ENCODE measurements around the gene PTP4A2.
"Not testable (repeated sequence)": the region's sequence is repeated elsewhere in the genome, so short reads cannot be mapped to it uniquely, and the experiment has no call there.

The PTP4A2 gene

DNA sequence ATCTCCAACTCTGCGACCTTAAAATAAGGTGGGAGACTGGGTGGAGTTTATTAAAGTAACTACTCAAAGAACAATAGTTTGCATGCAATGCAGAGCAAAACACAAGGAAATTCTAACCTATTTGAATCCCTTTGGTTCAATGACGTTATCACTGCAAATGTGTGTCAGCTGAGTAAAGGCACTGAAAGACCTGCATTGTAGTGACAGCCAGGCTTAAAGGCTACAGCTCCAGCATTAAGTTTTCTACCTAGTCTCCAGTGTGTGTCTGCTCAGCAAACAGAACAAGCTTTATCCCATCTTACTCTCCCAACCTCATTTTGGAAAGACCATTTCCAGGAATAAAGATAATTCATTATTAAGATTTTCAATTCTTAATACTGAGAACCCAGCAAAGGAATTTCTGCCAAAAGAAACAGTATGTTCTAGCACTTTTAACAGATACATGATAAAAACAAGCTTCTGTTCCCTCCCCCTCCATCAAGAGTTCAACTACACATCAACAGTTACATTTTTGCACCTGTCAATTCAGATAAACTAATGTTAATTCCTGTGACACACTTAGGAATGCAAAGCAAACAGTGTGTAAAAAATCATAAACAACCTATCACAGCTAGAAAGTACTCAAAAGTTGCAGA lies 14.2 kb downstream of the PTP4A2 start:
- DNase-seq: no peak

DNA sequence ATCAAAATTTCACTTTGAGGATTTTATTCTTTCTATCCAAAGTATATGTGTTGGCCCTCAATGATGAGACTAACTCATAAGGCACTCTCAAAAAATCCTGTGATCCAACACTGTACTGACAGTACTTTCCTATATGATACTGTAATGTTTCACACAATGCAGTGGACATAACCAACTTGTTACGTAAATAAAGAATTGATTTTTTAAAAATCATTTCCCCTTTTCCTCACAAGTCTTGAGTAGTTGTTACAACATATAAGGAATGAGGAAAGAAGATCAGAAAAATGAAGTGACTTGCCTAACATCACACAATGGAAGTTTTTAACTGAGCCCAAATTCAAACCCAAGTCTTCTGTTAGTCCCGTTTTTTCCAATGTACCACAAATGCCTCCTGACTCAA lies 17.2 kb downstream of the PTP4A2 start:
- DNase-seq: no peak

DNA sequence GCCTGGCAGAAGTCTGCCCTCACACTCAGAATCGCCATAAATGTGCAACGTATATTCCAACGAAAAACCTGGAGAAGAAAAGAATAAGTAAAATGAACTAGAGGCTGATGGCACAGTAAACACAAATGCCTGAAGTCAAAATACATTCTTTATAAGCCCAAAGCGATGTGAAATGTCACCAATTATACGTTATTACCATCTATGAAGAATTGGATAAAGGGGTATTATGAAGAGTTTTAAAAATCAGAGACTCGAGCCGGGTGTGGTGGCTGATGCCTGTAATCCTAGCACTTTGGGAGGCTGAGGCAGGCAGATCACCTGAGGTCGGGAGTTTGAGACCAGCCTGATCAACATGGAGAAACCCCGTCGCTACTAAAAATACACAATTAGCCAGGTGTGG lies 18.6 kb downstream of the PTP4A2 start:
- no peak for DNase-seq

GRCh38 chr1:31915438-31915837 lies 22.7 kb downstream of the PTP4A2 start:
- no peak for DNase-seq

DNA sequence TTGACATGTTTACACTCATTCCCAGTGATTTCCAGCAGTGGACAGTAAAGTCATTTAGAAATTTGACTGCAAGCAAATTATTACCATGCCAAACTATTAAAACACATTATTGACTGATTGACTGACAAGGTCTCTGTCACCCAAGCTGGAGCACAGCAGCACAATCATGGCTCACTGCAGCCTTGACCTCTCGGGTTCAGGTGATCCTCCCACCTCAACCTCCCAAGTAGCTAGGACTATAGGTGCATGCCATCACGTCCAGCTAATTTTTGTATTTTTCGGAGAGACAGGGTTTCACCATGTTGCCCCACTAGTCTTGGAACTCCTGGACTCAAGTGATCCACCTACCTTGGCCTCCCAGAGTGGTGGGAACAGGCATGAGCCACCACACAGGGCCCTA lies 24.2 kb downstream of the PTP4A2 start:
- DNase-seq: no peak

DNA sequence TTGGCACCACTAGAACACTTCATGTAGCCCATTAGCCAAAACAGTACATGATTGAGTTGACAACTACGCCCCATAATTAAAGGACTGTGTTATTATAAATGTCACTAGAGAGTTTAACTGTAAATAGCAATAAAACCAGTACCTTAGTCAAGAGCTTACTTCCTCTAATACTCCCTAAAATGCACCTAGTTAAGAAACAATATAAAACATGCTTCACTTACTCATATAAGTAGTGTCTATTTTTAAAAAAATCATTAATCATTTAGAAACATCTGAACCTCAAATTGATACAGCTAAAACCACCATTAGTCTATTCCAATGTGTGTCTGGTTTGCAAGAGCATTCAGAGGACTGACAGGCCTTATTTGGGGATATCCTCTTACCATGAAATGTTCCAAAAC lies 25.3 kb downstream of the PTP4A2 start:
- no peak for DNase-seq

DNA sequence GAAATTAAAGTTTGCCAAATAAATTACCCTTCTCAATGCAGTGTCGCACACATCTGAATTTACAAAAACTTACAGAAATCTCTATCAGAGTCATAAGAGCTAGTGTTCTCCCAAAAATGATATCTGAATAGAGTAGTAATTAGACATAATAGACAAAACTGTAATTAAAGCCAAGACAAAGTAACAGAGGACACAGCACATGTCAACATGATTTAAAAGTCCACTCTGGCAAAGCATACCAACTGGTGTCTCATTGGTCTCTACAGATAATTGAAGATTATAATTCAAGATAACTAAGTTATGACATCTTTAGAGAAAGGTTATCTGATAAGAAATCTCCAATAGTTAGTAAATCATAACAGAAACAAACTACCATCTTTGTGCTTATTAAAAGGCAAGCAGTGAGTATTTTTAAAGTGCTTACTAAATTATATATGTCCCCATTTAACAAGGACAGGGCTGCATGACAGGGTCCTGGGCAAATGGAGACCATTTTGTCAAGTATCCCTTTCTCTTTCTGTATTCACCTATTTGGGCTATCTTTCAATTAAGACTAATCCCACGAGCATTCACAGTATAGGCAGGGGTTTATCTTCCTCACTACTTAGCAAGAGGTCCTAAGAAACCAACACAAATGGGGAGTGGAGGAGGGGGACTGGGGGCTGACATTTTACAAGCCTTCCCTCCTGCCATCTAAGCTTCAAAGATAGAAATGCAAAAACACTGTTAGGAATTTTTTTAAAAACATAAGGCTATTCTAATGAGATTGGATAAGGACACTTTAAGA lies 26.0 kb downstream of the PTP4A2 start:
- no peak for DNase-seq

DNA sequence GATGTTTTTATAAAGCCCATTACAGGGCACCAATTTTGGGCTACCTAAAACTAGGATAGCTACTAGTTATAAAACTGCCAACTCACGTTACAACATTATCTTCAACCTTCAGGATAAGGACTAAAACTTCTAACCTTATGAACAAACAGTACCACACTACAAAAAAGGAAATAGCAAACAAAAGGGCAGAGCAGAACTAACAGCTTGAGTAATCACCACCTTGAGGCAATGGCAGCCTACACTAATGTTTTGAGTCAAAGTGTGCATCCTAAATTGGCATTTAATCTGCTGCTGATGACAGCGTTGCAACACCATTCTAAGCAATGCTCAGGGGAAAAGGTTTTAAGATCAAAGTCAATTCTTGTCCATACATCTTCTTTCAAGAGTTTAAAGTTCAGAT lies 27.2 kb downstream of the PTP4A2 start:
- no peak for DNase-seq

- DNase-seq: no peak
Measured at GRCh38 chr1:31909691-31910090, 28.5 kb downstream of the PTP4A2 start.

DNA sequence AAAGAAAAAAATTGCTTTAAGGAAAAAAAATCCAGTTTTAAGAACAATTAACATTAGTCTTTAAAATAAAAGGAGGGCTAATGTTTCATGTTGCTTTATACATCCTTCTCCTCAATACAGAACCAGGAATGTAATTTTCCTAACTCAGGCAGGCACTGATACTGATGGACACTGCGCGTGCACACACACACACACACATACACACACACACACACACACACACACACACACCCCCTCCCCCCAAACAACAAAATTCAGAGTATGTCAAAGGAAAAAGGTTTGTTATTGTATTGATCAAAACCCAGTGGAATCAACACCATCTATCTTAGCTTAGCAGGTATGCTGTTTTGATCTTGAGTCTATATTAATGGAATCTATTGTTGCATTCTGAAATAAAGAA lies 31.6 kb downstream of the PTP4A2 start:
- DNase-seq: no peak

GRCh38 chr1:31905681-31906080 lies 32.5 kb downstream of the PTP4A2 start:
- DNase-seq: no peak

GRCh38 chr1:31905093-31905509 lies 33.1 kb downstream of the PTP4A2 start:
- DNase-seq: no peak

DNA sequence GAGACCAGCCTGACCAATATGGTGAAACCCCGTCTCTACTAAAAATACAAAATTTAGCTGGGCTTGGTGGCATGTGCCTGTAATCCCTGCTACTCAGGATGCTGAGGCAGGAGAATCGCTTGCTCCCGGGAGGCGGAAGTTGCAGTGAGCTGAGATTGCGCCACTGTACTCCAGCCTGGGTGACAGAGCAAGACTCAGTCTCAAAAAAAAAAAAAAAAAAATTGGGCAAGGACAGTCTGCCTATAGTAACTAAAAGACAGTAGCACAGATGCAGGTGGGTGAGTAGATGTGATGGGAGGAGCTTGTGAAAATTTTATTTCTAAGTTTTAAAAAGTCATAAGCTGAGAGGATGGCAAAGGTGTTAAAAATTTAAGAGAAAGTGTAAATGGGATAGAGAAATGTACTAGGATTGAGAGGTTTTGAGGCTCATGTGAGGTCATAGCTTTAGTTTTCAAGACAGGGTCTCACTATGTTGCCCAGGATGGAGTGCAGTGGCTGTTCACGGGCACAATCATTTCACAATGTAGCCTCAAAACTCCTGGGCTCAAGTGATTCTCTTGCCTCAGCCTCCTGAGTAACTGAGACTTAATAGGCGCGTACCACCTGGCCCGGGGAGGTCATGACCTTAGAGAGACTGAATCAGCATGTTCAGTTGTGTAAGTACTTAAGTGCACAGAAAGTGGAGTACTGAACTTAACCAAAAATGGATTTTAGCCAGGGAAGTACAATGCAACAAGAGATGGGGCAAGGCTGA lies 33.7 kb downstream of the PTP4A2 start:
- no peak for DNase-seq

DNA sequence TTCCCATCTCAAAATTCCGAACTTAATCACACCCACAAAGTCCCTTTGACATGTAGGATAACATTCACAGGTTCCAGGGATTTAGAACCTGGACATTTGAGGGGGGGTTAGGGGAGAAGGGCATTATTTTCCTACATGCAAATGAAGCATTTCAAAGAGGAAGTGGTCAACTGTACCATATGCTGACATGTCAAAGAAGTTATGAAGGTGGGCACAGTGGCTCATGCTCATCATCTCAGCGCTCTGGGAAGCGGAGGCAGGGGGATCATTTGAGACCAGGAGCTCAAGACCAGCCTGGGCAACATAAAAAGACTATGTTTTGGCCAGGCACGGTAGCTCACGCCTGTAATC lies 35.7 kb downstream of the PTP4A2 start:
- DNase-seq: no peak

- DNase-seq: no peak
Measured at GRCh38 chr1:31901838-31902509, 36.2 kb downstream of the PTP4A2 start.

- no peak for DNase-seq
Measured at GRCh38 chr1:31900790-31901189, 37.4 kb downstream of the PTP4A2 start.

GRCh38 chr1:31897526-31898100 lies 40.6 kb downstream of the PTP4A2 start:
- no peak for DNase-seq

DNA sequence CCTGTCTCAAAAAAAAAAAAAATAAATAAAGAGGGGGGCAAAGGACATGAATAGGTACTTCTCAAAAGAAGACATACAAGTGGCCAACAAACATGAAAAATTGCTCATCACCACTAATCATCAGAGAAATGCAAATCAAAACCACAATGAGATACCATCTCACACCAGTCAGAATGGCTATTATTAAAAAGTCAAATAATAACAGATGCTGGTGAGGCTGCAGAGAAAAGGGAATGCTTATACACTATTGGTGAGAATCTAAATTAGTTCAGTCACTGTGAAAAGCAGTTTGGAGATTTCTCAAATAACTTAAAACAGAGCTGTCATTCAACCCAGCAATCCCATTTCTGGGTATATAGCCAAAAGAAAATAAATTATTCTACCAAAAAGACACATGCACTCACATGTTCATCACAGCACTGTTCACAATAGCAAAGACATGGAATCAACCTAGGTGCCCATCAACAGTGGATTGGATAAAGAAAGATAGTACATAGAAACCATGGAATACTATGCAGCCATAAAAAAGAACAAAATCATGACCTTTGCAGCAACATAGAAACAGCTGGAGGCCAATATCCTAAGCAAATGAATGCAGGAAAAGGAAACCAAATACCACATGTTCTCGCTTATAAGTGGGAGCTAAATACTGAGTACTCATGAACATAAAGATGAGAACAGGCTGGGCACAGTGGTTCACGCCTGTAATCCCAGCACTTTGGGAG lies 42.5 kb downstream of the PTP4A2 start:
- not testable (repeated sequence) for DNase-seq

GRCh38 chr1:31891280-31891679 lies 46.9 kb downstream of the PTP4A2 start:
- no peak for DNase-seq

DNA sequence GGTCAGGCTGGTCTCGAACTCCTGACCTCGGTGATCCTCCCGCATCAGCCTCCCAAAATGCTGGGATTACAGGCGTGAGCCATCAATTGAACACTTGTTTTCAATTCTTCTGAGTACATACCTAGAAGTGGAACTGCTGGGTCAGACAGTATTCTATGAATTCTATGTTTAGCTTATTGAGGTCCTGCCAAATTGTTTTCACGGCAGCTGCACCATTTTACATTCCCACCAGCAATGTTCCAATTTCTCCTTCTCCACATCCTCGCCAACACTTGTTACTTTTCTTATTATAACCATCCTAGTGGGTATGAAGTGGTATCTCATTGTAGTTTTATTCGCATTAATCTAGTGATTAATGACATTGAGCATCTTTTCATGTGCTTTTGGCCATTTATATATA lies 49.9 kb downstream of the PTP4A2 start:
- no peak for DNase-seq

GRCh38 chr1:31886866-31887265 lies 51.3 kb downstream of the PTP4A2 start:
- DNase-seq: no peak

GRCh38 chr1:31885851-31886250 lies 52.3 kb downstream of the PTP4A2 start:
- DNase-seq: no peak
